K562 (cell line): ENCODE results near the gene SPHK2. TPM values are rescaled to one million over a fixed set of nuclear protein-coding genes. Genes with fewer than 3 reads are reported as not detected.

Experiments
- ARNT ChIP-seq, 2 experiments: fragments of 450-650 bp; IDR thresholded peaks; 2 replicates each; pipeline ENCODE4 v1.6.1; 2016; ENCODE audit warnings: mild to moderate bottlenecking in 1 of 2
- EWSR1 ChIP-seq: fragments of 450-650 bp; IDR thresholded peaks from 2 replicates; pipeline ENCODE4 v1.6.1; 2018; ENCODE audit warnings: borderline replicate concordance, mild to moderate bottlenecking, low read depth, moderate library complexity; ENCODE audit not compliant: partially characterized antibody
- FOXK2 ChIP-seq, 2 experiments: fragments of 450-650 bp; IDR thresholded peaks in 1 of 2; conservative IDR thresholded peaks in 1 of 2; 2 replicates each; pipeline ENCODE4 v1.6.1; 2016; ENCODE audit warnings: low read depth in 2 of 2, mild to moderate bottlenecking in 1 of 2
- FOXP1 ChIP-seq: sonication (generic); formaldehyde crosslinking; IDR thresholded peaks from 2 replicates; pipeline ENCODE4 v1.8.0; 2022; ENCODE audit warnings: mild to moderate bottlenecking, missing genetic modification reagents
- HDAC2 ChIP-seq: fragments of 450-650 bp; IDR thresholded peaks from 2 replicates; pipeline ENCODE4 v1.6.1; 2016; ENCODE audit warnings: mild to moderate bottlenecking
- KDM5B ChIP-seq: fragments of 200-600 bp; sonication (generic); IDR thresholded peaks from 2 replicates; pipeline ENCODE4 v1.6.1; 2012; ENCODE audit warnings: low read depth, mild to moderate bottlenecking, moderate library complexity, low read length, control low read depth, inconsistent platforms; ENCODE audit not compliant: insufficient replicate concordance
- POLR2AphosphoS5 ChIP-seq: IDR thresholded peaks from 2 replicates; pipeline ENCODE4 v1.6.1; 2011; ENCODE audit warnings: mild to moderate bottlenecking, low read depth, low read length, moderate library complexity; ENCODE audit not compliant: control insufficient read depth, insufficient read depth
- RBFOX2 ChIP-seq: fragments of 200-400 bp; formaldehyde crosslinking; IDR thresholded peaks from 2 replicates; pipeline ENCODE4 v1.6.1; 2017; ENCODE audit warnings: low read depth, mild to moderate bottlenecking, low read length, moderate library complexity
- RBM25 ChIP-seq: fragments of 200-400 bp; formaldehyde crosslinking; IDR thresholded peaks from 2 replicates; pipeline ENCODE4 v1.6.1; 2018; ENCODE audit warnings: low read length, low read depth, moderate library complexity; ENCODE audit not compliant: severe bottlenecking
- STAG1 ChIP-seq: sonication (generic); formaldehyde crosslinking; IDR thresholded peaks from 2 replicates; pipeline ENCODE4 v1.5.0; 2020; ENCODE audit warnings: missing genetic modification reagents, borderline replicate concordance
- TCFL5 ChIP-seq: fragments of 250-450 bp; sonication (Bioruptor Pico); conservative IDR thresholded peaks from 2 replicates; pipeline ENCODE4 v1.6.1; 2021; ENCODE audit warnings: mild to moderate bottlenecking, moderate library complexity, matching md5 sums
- ZKSCAN8 ChIP-seq: fragments of 200-800 bp; sonication (Bioruptor generic); IDR thresholded peaks from 2 replicates; pipeline ENCODE4 v1.6.1; 2016; ENCODE audit warnings: missing genetic modification characterization, missing compliant biosample characterization
- polyA plus RNA-seq, 8 experiments: library from polyadenylated mRNA; depleted of rRNA in 4 of 8; stranded (reverse) in 5 of 8; unstranded in 3 of 8; fragments of >200 nt; fragmentation: Nextera tagmentation in 2 of 8; fragmentation: Illumina TruSeq in 1 of 8; extraction: Ambion mirVana in 2 of 8; extraction: Trizol in 1 of 8; gene quantifications; 2 replicates each; pipeline versions ENCODE4 v1.2.1 to v1.2.3, GENCODE V29; 2011 to 2014; ENCODE audit warnings: inconsistent platforms in 1 of 8, missing spikeins in 1 of 8
- total RNA-seq, 7 experiments: library from RNA; depleted of rRNA in 6 of 7; stranded (reverse); fragments of >200 nt in 6 of 7; fragmentation: Illumina TruSeq in 2 of 7; extraction: Trizol in 2 of 7; gene quantifications; 2 replicates each; pipeline versions ENCODE4 v1.2.1 to v1.2.3, GENCODE V29; 2011 to 2021; ENCODE audit warnings: low replicate concordance in 1 of 7
- TF ChIP-seq, protein P1 (sequence below): fragments of 250-450 bp; sonication (Bioruptor Pico); IDR thresholded peaks from 2 replicates; pipeline ENCODE4 v1.4.0; 2020
- TF ChIP-seq, protein P2 (sequence below): sonication (generic); formaldehyde crosslinking; IDR thresholded peaks from 2 replicates; pipeline ENCODE4 v1.8.0; 2022; ENCODE audit warnings: mild to moderate bottlenecking, missing genetic modification reagents
- TF ChIP-seq, protein P3 (sequence below), 2 experiments: fragments of 250-450 bp in 1 of 2; fragments of 450-650 bp in 1 of 2; sonication (Bioruptor Pico) in 1 of 2; IDR thresholded peaks; 2 replicates each; pipeline versions ENCODE4 v1.6.1 to v1.8.0; 2016 to 2021; ENCODE audit warnings: mild to moderate bottlenecking in 2 of 2, moderate library complexity in 2 of 2, missing compliant biosample characterization in 1 of 2, missing genetic modification characterization in 1 of 2
- TF ChIP-seq, protein P4 (sequence below): IDR thresholded peaks from 2 replicates; pipeline ENCODE4 v1.6.1; 2014; ENCODE audit warnings: antibody characterized with exemption

The SPHK2 gene
- total and polyA plus RNA-seq, 9 of the 15 experiments (the other 6 are each of a cell fraction or from before 2014, with no cell fraction given): 0.10 to 15.2 (median 2.9) TPM

DNA sequence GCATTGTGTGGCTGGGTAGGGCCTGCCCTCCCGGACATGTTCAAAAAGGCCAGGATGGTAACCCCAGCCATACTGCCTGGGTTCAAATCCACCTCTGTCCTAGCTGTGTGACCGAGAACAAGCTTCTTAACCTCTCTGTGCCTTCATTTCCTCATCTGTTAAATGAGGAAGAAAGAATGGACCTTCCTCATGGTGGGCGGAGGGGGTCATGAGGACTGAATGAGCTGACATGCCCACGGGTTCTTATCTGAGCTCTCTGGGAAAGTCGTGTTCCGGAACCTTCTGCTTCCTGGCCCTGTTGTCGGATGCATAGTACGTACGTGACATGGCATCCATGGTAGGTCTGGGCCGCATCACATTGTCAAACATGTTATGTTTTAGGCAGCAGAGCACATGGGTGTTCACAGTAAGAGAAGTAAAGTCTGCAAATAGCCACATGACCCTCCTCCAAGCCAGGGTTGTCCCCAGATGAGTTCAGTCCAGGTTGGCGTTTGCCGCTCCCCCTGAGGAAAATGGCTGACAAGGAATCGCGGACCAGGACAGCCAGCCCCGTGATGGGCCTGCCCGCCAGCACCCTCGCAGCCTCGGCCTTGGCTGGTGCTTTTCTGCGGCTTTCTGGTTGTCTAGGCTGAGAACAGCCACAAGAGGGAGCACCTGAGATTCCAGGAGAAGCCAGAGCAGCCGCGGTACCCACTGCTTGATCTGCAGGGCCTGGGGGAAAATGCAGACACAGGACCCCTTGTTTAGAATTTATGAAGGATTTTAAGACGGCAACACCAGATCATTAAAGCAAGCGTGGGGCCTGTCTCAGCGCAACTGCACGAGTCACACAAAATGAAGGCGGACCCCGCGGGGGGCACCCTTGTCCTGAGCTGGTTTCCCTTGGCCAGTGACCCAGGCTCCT is 55.9 kb downstream of the SPHK2 start (continued):
- TF ChIP-seq, protein P1, sequence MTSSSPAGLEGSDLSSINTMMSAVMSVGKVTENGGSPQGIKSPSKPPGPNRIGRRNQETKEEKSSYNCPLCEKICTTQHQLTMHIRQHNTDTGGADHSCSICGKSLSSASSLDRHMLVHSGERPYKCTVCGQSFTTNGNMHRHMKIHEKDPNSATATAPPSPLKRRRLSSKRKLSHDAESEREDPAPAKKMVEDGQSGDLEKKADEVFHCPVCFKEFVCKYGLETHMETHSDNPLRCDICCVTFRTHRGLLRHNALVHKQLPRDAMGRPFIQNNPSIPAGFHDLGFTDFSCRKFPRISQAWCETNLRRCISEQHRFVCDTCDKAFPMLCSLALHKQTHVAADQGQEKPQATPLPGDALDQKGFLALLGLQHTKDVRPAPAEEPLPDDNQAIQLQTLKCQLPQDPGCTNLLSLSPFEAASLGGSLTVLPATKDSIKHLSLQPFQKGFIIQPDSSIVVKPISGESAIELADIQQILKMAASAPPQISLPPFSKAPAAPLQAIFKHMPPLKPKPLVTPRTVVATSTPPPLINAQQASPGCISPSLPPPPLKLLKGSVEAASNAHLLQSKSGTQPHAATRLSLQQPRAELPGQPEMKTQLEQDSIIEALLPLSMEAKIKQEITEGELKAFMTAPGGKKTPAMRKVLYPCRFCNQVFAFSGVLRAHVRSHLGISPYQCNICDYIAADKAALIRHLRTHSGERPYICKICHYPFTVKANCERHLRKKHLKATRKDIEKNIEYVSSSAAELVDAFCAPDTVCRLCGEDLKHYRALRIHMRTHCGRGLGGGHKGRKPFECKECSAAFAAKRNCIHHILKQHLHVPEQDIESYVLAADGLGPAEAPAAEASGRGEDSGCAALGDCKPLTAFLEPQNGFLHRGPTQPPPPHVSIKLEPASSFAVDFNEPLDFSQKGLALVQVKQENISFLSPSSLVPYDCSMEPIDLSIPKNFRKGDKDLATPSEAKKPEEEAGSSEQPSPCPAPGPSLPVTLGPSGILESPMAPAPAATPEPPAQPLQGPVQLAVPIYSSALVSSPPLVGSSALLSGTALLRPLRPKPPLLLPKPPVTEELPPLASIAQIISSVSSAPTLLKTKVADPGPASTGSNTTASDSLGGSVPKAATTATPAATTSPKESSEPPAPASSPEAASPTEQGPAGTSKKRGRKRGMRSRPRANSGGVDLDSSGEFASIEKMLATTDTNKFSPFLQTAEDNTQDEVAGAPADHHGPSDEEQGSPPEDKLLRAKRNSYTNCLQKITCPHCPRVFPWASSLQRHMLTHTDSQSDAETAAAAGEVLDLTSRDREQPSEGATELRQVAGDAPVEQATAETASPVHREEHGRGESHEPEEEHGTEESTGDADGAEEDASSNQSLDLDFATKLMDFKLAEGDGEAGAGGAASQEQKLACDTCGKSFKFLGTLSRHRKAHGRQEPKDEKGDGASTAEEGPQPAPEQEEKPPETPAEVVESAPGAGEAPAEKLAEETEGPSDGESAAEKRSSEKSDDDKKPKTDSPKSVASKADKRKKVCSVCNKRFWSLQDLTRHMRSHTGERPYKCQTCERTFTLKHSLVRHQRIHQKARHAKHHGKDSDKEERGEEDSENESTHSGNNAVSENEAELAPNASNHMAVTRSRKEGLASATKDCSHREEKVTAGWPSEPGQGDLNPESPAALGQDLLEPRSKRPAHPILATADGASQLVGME (CRISPR knock-in tag): no peak
- TF ChIP-seq KDM5B (no peak), HDAC2 (no peak), STAG1 (CRISPR knock-in tag) (no peak; the same call in 1 of the 2 replicates), FOXK2 (conservative IDR thresholded peaks at IDR 0.05 in 1 of 2, IDR thresholded peaks at IDR 0.05 in 1 of 2; ENCODE audit: low read depth in 2 of 2) (no peak), FOXP1 (0 out of 2 replicates have a peak, but pooled peaks have one; percentile 70), ZKSCAN8 (no peak), EWSR1 (no peak), POLR2AphosphoS5 (no peak), RBM25 (no peak), TCFL5 (CRISPR knock-in tag) (no peak), ARNT (IDR thresholded peaks at IDR 0.05) (no peak), RBFOX2 (0 out of 2 replicates have a peak, but pooled peaks have one; percentile 25)
- TF ChIP-seq, protein P2, sequence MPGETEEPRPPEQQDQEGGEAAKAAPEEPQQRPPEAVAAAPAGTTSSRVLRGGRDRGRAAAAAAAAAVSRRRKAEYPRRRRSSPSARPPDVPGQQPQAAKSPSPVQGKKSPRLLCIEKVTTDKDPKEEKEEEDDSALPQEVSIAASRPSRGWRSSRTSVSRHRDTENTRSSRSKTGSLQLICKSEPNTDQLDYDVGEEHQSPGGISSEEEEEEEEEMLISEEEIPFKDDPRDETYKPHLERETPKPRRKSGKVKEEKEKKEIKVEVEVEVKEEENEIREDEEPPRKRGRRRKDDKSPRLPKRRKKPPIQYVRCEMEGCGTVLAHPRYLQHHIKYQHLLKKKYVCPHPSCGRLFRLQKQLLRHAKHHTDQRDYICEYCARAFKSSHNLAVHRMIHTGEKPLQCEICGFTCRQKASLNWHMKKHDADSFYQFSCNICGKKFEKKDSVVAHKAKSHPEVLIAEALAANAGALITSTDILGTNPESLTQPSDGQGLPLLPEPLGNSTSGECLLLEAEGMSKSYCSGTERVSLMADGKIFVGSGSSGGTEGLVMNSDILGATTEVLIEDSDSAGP (CRISPR knock-in tag): no peak
- TF ChIP-seq, protein P3, sequence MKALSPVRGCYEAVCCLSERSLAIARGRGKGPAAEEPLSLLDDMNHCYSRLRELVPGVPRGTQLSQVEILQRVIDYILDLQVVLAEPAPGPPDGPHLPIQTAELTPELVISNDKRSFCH (CRISPR knock-in tag; IDR thresholded peaks at IDR 0.05): no peak
- TF ChIP-seq, protein P3 (tag; IDR thresholded peaks at IDR 0.05): no peak
- TF ChIP-seq, protein P4, sequence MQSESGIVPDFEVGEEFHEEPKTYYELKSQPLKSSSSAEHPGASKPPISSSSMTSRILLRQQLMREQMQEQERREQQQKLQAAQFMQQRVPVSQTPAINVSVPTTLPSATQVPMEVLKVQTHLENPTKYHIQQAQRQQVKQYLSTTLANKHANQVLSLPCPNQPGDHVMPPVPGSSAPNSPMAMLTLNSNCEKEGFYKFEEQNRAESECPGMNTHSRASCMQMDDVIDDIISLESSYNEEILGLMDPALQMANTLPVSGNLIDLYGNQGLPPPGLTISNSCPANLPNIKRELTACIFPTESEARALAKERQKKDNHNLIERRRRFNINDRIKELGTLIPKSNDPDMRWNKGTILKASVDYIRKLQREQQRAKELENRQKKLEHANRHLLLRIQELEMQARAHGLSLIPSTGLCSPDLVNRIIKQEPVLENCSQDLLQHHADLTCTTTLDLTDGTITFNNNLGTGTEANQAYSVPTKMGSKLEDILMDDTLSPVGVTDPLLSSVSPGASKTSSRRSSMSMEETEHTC: 0 out of 2 replicates have a peak, but pooled peaks have one; percentile 4
